Panc1 (cell line): ENCODE measurements around the gene PFKFB3.

Source experiments
- POLR2AphosphoS5 ChIP-seq: IDR thresholded peaks from 2 replicates; pipeline ENCODE4 v1.6.1; 2012; ENCODE audit warnings: mild to moderate bottlenecking, low read depth, low read length, moderate library complexity
- TF ChIP-seq, protein P1 (sequence below): fragments of 450-650 bp; IDR thresholded peaks from 2 replicates; pipeline ENCODE4 v1.5.1; 2017; ENCODE audit warnings: mild to moderate bottlenecking

DNA sequence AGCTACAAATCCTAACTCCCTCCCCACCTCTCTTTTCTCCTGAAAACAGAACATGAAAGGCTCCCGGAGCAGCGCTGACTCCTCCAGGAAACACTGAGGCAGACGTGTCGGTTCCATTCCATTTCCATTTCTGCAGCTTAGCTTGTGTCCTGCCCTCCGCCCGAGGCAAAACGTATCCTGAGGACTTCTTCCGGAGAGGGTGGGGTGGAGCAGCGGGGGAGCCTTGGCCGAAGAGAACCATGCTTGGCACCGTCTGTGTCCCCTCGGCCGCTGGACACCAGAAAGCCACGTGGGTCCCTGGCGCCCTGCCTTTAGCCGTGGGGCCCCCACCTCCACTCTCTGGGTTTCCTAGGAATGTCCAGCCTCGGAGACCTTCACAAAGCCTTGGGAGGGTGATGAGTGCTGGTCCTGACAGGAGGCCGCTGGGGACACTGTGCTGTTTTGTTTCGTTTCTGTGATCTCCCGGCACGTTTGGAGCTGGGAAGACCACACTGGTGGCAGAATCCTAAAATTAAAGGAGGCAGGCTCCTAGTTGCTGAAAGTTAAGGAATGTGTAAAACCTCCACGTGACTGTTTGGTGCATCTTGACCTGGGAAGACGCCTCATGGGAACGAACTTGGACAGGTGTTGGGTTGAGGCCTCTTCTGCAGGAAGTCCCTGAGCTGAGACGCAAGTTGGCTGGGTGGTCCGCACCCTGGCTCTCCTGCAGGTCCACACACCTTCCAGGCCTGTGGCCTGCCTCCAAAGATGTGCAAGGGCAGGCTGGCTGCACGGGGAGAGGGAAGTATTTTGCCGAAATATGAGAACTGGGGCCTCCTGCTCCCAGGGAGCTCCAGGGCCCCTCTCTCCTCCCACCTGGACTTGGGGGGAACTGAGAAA lies 30.4 kb downstream of the PFKFB3 start:
- TF ChIP-seq, protein P1, sequence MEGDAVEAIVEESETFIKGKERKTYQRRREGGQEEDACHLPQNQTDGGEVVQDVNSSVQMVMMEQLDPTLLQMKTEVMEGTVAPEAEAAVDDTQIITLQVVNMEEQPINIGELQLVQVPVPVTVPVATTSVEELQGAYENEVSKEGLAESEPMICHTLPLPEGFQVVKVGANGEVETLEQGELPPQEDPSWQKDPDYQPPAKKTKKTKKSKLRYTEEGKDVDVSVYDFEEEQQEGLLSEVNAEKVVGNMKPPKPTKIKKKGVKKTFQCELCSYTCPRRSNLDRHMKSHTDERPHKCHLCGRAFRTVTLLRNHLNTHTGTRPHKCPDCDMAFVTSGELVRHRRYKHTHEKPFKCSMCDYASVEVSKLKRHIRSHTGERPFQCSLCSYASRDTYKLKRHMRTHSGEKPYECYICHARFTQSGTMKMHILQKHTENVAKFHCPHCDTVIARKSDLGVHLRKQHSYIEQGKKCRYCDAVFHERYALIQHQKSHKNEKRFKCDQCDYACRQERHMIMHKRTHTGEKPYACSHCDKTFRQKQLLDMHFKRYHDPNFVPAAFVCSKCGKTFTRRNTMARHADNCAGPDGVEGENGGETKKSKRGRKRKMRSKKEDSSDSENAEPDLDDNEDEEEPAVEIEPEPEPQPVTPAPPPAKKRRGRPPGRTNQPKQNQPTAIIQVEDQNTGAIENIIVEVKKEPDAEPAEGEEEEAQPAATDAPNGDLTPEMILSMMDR = no peak
- no peak for TF ChIP-seq POLR2AphosphoS5
